Liver (tissue), 3 donors: ENCODE results near the gene ACYP2.

Experiments used
- EGR1 ChIP-seq, 2 donors: IDR thresholded peaks; 2 replicates each; pipeline ENCODE4 v1.6.1; 2016 to 2018; ENCODE audit warnings: antibody characterized with exemption in 2 of 2, low read depth in 2 of 2
- FOXA1 ChIP-seq: IDR thresholded peaks from 2 replicates; pipeline ENCODE4 v1.6.1; 2016; ENCODE audit warnings: antibody characterized with exemption
- GABPA ChIP-seq, 2 donors: IDR thresholded peaks in 1 of 2; conservative IDR thresholded peaks in 1 of 2; 2 replicates each; pipeline ENCODE4 v1.6.1; 2016; ENCODE audit warnings: antibody characterized with exemption in 2 of 2, mild to moderate bottlenecking in 1 of 2, moderate library complexity in 1 of 2
- JUND ChIP-seq, 2 donors: IDR thresholded peaks; 2 replicates each; pipeline ENCODE4 v1.6.1; 2016; ENCODE audit warnings: antibody characterized with exemption in 2 of 2
- RAD21 ChIP-seq, 2 donors: IDR thresholded peaks; 2 replicates each; pipeline ENCODE4 v1.6.1; 2016; ENCODE audit warnings: antibody characterized with exemption in 2 of 2, mild to moderate bottlenecking in 2 of 2
- RXRA ChIP-seq, 2 donors: IDR thresholded peaks; 2 replicates each; pipeline ENCODE4 v1.6.1; 2017 to 2018; ENCODE audit warnings: antibody characterized with exemption in 2 of 2, mild to moderate bottlenecking in 1 of 2
- SP1 ChIP-seq: IDR thresholded peaks from 2 replicates; pipeline ENCODE4 v1.6.1; 2018; ENCODE audit warnings: antibody characterized with exemption, mild to moderate bottlenecking
- TAF1 ChIP-seq: conservative IDR thresholded peaks from 2 replicates; pipeline ENCODE4 v1.6.1; 2016; ENCODE audit warnings: antibody characterized with exemption, mild to moderate bottlenecking
- YY1 ChIP-seq: IDR thresholded peaks from 2 replicates; pipeline ENCODE4 v1.6.1; 2016; ENCODE audit warnings: antibody characterized with exemption, mild to moderate bottlenecking
- TF ChIP-seq, protein P1 (sequence below): fragments of 150-350 bp; IDR thresholded peaks from 2 replicates; pipeline ENCODE4 v1.5.1; 2017; ENCODE audit warnings: improper control_type of control experiment, low read depth, low read length; ENCODE audit not compliant: missing input control
- TF ChIP-seq, protein P2 (sequence below): IDR thresholded peaks from 2 replicates; pipeline ENCODE4 v1.6.1; 2016; ENCODE audit warnings: antibody characterized with exemption
- TF ChIP-seq, protein P3 (sequence below): IDR thresholded peaks from 2 replicates; pipeline ENCODE4 v1.6.1; 2016; ENCODE audit warnings: antibody characterized with exemption
- TF ChIP-seq, protein P4 (sequence below): IDR thresholded peaks from 2 replicates; pipeline ENCODE4 v1.6.1; 2016; ENCODE audit warnings: antibody characterized with exemption, mild to moderate bottlenecking
- donor health status: healthy.
- donor health status: healthy.

DNA sequence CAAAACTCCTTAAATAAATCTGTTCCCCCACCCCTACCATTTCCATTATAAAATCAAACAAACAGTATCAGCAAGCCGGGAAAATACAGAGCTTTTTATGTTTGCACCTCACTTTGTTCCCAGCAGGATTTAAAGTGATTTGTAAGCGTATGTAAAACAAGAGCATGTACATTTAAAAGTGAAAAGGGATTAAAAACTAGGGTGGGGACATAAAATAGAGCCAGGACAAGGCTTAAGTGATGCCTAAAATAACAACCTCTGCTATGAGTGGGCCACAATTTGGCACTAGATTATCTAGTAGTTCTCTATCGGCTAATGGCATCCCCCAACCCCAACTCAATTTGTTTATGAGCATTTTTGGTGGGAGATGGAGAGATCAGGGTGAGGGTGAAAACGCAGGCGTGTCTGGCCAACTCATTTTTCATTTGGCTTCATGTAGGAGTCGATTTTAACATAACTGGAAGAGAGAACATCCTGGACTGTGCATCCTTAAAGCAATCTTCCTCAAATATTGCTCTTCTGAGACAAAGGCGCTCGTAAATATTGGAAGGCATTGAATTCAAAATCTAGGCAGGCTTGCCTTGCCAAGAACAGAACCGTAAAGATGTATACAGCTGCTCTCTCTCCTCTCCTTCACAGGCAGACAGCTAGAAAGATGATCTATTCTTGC, 175.1 kb downstream of the ACYP2 start:
- TF ChIP-seq SP1 (no peak), YY1 (no peak), RAD21 (IDR thresholded peaks at IDR 0.05) (no peak), TAF1 (no peak), FOXA1 (no peak), RXRA (IDR thresholded peaks at IDR 0.05) (no peak), GABPA (IDR thresholded peaks at IDR 0.05 in 1 of 2, conservative IDR thresholded peaks at IDR 0.05 in 1 of 2) (no peak), JUND (IDR thresholded peaks at IDR 0.05) (no peak), EGR1 (IDR thresholded peaks at IDR 0.05; ENCODE audit: low read depth in 2 of 2) (no peak)
- TF ChIP-seq, protein P1, sequence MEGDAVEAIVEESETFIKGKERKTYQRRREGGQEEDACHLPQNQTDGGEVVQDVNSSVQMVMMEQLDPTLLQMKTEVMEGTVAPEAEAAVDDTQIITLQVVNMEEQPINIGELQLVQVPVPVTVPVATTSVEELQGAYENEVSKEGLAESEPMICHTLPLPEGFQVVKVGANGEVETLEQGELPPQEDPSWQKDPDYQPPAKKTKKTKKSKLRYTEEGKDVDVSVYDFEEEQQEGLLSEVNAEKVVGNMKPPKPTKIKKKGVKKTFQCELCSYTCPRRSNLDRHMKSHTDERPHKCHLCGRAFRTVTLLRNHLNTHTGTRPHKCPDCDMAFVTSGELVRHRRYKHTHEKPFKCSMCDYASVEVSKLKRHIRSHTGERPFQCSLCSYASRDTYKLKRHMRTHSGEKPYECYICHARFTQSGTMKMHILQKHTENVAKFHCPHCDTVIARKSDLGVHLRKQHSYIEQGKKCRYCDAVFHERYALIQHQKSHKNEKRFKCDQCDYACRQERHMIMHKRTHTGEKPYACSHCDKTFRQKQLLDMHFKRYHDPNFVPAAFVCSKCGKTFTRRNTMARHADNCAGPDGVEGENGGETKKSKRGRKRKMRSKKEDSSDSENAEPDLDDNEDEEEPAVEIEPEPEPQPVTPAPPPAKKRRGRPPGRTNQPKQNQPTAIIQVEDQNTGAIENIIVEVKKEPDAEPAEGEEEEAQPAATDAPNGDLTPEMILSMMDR = no peak
- TF ChIP-seq, protein P2, sequence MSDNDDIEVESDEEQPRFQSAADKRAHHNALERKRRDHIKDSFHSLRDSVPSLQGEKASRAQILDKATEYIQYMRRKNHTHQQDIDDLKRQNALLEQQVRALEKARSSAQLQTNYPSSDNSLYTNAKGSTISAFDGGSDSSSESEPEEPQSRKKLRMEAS = no peak
- TF ChIP-seq, protein P3, sequence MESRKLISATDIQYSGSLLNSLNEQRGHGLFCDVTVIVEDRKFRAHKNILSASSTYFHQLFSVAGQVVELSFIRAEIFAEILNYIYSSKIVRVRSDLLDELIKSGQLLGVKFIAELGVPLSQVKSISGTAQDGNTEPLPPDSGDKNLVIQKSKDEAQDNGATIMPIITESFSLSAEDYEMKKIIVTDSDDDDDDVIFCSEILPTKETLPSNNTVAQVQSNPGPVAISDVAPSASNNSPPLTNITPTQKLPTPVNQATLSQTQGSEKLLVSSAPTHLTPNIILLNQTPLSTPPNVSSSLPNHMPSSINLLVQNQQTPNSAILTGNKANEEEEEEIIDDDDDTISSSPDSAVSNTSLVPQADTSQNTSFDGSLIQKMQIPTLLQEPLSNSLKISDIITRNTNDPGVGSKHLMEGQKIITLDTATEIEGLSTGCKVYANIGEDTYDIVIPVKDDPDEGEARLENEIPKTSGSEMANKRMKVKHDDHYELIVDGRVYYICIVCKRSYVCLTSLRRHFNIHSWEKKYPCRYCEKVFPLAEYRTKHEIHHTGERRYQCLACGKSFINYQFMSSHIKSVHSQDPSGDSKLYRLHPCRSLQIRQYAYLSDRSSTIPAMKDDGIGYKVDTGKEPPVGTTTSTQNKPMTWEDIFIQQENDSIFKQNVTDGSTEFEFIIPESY = no peak
- TF ChIP-seq, protein P4, sequence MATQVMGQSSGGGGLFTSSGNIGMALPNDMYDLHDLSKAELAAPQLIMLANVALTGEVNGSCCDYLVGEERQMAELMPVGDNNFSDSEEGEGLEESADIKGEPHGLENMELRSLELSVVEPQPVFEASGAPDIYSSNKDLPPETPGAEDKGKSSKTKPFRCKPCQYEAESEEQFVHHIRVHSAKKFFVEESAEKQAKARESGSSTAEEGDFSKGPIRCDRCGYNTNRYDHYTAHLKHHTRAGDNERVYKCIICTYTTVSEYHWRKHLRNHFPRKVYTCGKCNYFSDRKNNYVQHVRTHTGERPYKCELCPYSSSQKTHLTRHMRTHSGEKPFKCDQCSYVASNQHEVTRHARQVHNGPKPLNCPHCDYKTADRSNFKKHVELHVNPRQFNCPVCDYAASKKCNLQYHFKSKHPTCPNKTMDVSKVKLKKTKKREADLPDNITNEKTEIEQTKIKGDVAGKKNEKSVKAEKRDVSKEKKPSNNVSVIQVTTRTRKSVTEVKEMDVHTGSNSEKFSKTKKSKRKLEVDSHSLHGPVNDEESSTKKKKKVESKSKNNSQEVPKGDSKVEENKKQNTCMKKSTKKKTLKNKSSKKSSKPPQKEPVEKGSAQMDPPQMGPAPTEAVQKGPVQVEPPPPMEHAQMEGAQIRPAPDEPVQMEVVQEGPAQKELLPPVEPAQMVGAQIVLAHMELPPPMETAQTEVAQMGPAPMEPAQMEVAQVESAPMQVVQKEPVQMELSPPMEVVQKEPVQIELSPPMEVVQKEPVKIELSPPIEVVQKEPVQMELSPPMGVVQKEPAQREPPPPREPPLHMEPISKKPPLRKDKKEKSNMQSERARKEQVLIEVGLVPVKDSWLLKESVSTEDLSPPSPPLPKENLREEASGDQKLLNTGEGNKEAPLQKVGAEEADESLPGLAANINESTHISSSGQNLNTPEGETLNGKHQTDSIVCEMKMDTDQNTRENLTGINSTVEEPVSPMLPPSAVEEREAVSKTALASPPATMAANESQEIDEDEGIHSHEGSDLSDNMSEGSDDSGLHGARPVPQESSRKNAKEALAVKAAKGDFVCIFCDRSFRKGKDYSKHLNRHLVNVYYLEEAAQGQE = no peak
